ENCODE results near the gene PAK1IP1.
"Not testable (repeated sequence)": the region's sequence is repeated elsewhere in the genome, so short reads cannot be mapped to it uniquely, and the experiment has no call there.

PAK1IP1 gene

GRCh38 chr6:10733151-10733715 lies 38.5 kb downstream of the PAK1IP1 start:
- DNase-seq (ENCODE audit: low read depth): peak; percentile 15
- TF ChIP-seq, protein P1, sequence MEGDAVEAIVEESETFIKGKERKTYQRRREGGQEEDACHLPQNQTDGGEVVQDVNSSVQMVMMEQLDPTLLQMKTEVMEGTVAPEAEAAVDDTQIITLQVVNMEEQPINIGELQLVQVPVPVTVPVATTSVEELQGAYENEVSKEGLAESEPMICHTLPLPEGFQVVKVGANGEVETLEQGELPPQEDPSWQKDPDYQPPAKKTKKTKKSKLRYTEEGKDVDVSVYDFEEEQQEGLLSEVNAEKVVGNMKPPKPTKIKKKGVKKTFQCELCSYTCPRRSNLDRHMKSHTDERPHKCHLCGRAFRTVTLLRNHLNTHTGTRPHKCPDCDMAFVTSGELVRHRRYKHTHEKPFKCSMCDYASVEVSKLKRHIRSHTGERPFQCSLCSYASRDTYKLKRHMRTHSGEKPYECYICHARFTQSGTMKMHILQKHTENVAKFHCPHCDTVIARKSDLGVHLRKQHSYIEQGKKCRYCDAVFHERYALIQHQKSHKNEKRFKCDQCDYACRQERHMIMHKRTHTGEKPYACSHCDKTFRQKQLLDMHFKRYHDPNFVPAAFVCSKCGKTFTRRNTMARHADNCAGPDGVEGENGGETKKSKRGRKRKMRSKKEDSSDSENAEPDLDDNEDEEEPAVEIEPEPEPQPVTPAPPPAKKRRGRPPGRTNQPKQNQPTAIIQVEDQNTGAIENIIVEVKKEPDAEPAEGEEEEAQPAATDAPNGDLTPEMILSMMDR (conservative IDR thresholded peaks at IDR 0.05; ENCODE audit: low read depth, low read length): no peak

GRCh38 chr6:10733863-10734262 lies 39.1 kb downstream of the PAK1IP1 start:
- no peak overlapping the region for H3K4me3 ChIP-seq (ENCODE audit: low read depth, low read length)
- no peak for DNase-seq (ENCODE audit: low read depth)
- TF ChIP-seq, protein P1 (conservative IDR thresholded peaks at IDR 0.05; ENCODE audit: low read depth, low read length): no peak

More at GRCh38 chr6:10733151-10733715, 38.5 kb downstream of the PAK1IP1 start:
- H3K4me3 ChIP-seq (ENCODE audit: low read depth, low read length): no peak overlapping the region

- DNase-seq (ENCODE audit: low read depth): no peak
- TF ChIP-seq, protein P1 (conservative IDR thresholded peaks at IDR 0.05; ENCODE audit: low read depth, low read length): no peak
- H3K4me3 ChIP-seq (ENCODE audit: low read depth, low read length): no peak overlapping the region
Observed at GRCh38 chr6:10736731-10737130, 42.0 kb downstream of the PAK1IP1 start.

DNA sequence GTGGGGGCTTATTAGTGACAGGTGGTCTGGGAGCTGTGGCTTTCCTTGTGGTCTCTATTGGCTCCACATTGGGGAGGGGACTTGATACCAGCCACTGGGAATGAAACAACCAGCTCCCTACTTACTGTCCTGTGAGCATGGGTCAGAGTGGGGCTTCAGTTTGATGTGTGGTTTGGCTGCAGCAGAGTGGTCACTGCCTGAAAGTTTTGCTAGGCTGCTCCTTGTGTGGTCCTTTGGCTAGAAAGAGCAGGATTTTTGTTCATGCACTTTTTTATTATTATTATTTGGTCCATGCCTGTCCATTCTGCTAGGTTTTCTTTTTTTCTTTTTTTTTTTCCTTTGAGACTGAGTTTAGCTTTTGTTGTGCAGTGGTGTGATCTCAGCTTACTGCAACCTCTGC lies 45.3 kb downstream of the PAK1IP1 start:
- DNase-seq (ENCODE audit: low read depth): no peak
- TF ChIP-seq, protein P1 (conservative IDR thresholded peaks at IDR 0.05; ENCODE audit: low read depth, low read length): no peak
- H3K4me3 ChIP-seq (ENCODE audit: low read depth, low read length): no peak overlapping the region

DNA sequence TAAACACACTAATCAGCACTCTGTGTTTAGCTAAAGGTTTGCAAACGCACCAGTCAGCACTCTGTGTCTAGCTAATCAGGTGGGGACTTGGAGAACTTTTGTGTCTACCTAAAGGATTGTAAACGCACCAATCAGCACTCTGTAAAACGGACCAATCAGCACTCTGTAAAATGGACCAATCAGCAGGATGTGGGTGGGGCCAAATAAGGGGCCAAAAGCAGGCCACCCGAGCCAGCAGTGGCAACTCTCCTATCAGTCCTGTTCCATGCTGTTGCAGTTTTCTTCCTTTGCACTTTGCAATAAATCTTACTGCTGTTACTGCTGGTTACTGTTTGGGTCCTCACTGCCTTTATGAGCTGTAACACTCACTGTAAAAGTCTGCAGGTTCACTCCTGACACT lies 46.9 kb downstream of the PAK1IP1 start:
- H3K4me3 ChIP-seq (ENCODE audit: low read depth, low read length); DNase-seq (ENCODE audit: low read depth): not testable (repeated sequence)

- no peak overlapping the region for H3K4me3 ChIP-seq (ENCODE audit: low read depth, low read length)
- TF ChIP-seq, protein P1 (conservative IDR thresholded peaks at IDR 0.05; ENCODE audit: low read depth, low read length): no peak
- no peak for DNase-seq (ENCODE audit: low read depth)
Observed at GRCh38 chr6:10742251-10742650, 47.5 kb downstream of the PAK1IP1 start.

DNA sequence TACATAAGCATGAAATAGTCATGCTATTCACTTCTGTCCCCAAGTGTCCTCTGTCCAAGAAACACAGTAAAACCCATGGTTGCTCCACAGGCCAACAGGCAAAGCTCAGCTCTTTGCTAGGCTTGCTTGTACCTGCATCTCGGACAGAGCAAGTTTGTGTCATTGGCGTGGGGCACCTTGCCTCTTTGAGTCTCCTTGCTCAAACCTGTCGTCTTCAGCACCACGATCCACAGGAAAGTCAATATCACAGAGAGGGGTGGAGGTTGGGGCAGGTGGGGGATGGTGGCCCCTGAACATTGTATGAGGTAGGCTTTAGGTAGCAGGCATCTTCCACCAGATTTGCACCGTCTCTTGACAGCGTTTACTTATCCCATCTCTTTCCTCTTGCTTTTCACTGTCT lies 48.7 kb downstream of the PAK1IP1 start:
- no peak overlapping the region for H3K4me3 ChIP-seq (ENCODE audit: low read depth, low read length)
- no peak for DNase-seq (ENCODE audit: low read depth)
- TF ChIP-seq, protein P1 (conservative IDR thresholded peaks at IDR 0.05; ENCODE audit: low read depth, low read length): no peak
